SK-N-SH (cell line): ENCODE data around the gene ADIRF. TPM values are rescaled to one million over a fixed set of nuclear protein-coding genes. Genes with fewer than 3 reads are reported as not detected.
"Not testable (repeated sequence)": the region's sequence is repeated elsewhere in the genome, so short reads cannot be mapped to it uniquely, and the experiment has no call there.

Experiments
- CTCF ChIA-PET: fragments of 300-600, 350-600 bp; formaldehyde crosslinking; extraction: SDS; loops from one replicate; lab custom pipeline; 2021; lab: Yijun Ruan, JAX
- POLR2A ChIA-PET: fragments of 350-600 bp; sonication (Branson Sonifier 250); formaldehyde crosslinking; extraction: SDS; loops from one replicate; lab custom pipeline; 2020; ENCODE audit warnings: antibody characterized with exemption, inconsistent platforms; lab: Yijun Ruan, JAX
- DNase-seq: peaks from one replicate; pipeline ENCODE4 v3.0.0; 2012
- H2AFZ ChIP-seq: fragments of 200-600 bp; sonication (generic); 2 replicates; pipeline ENCODE4 v1.8.1; 2016; ENCODE audit warnings: antibody characterized with exemption, mild to moderate bottlenecking, low read depth
- H3F3A ChIP-seq: fragments of 200-600 bp; sonication (generic); replicated peaks from 2 replicates; pipeline ENCODE3; 2016; ENCODE audit warnings: antibody characterized with exemption, mild to moderate bottlenecking; ENCODE audit not compliant: insufficient read depth
- H3K27ac ChIP-seq, 2 experiments: fragments of 200-500 bp in 1 of 2; fragments of 200-600 bp in 1 of 2; sonication (Bioruptor generic) in 1 of 2; sonication (generic), shearing (Covaris generic) in 1 of 2; 2 replicates each; pipeline versions ENCODE4 v1.5.1 to v1.6.1; 2014 to 2016; ENCODE audit warnings: low read depth in 2 of 2, inconsistent platforms in 1 of 2, low read length in 1 of 2, mild to moderate bottlenecking in 1 of 2, mixed read lengths in 1 of 2
- H3K27me3 ChIP-seq: fragments of 200-600 bp; sonication (generic), shearing (Covaris generic); 2 replicates; pipeline ENCODE4 v1.6.1; 2016; ENCODE audit warnings: mixed run types; ENCODE audit not compliant: insufficient read depth
- H3K36me3 ChIP-seq, 2 experiments: fragments of 200-500 bp in 1 of 2; fragments of 200-600 bp in 1 of 2; sonication (Bioruptor generic) in 1 of 2; sonication (generic) in 1 of 2; replicated peaks in 1 of 2; 2 replicates each; pipeline versions ENCODE3 to v1.5.1; 2014 to 2016; ENCODE audit warnings: low read length in 1 of 2, mild to moderate bottlenecking in 1 of 2; ENCODE audit not compliant: insufficient read depth in 2 of 2, control insufficient read depth in 1 of 2
- H3K4me1 ChIP-seq, 2 experiments: fragments of 200-500 bp in 1 of 2; fragments of 200-600 bp in 1 of 2; sonication (Bioruptor generic) in 1 of 2; sonication (generic), shearing (Covaris generic) in 1 of 2; 2 replicates each; pipeline versions ENCODE4 v1.5.1 to v1.6.1; 2014 to 2016; ENCODE audit warnings: low read depth in 1 of 2, low read length in 1 of 2, mixed run types in 1 of 2; ENCODE audit not compliant: insufficient read depth in 2 of 2, control insufficient read depth in 1 of 2
- H3K4me2 ChIP-seq: fragments of 200-600 bp; sonication (generic), shearing (Covaris generic); 2 replicates; pipeline ENCODE4 v1.6.1; 2017; ENCODE audit warnings: mixed run types
- H3K4me3 ChIP-seq, 2 experiments: fragments of 200-500 bp in 1 of 2; fragments of 200-600 bp in 1 of 2; sonication (Bioruptor generic) in 1 of 2; sonication (generic), shearing (Covaris generic) in 1 of 2; 2 replicates each; pipeline versions ENCODE4 v1.5.1 to v1.8.1; 2014 to 2016; ENCODE audit warnings: low read depth in 2 of 2, inconsistent platforms in 1 of 2, low read length in 1 of 2, mild to moderate bottlenecking in 1 of 2, mixed read lengths in 1 of 2, moderate library complexity in 1 of 2
- H3K79me2 ChIP-seq: fragments of 200-600 bp; sonication (generic); 2 replicates; pipeline ENCODE4 v1.8.1; 2017; ENCODE audit warnings: mild to moderate bottlenecking; ENCODE audit not compliant: insufficient read depth
- H3K9ac ChIP-seq: fragments of 200-600 bp; sonication (generic); 2 replicates; pipeline ENCODE4 v1.6.1; 2017; ENCODE audit warnings: mixed run types
- H3K9me2 ChIP-seq: fragments of 200-600 bp; sonication (generic); 2 replicates; pipeline ENCODE4 v1.6.1; 2017; ENCODE audit warnings: mixed run types
- H3K9me3 ChIP-seq: fragments of 200-600 bp; sonication (generic); 2 replicates; pipeline ENCODE4 v1.6.1; 2017; ENCODE audit warnings: mixed run types, mild to moderate bottlenecking, moderate library complexity
- H4K20me1 ChIP-seq: fragments of 200-600 bp; sonication (generic); 2 replicates; pipeline ENCODE4 v1.6.1; 2017; ENCODE audit warnings: mild to moderate bottlenecking, mixed run types; ENCODE audit not compliant: insufficient read depth
- EZH2phosphoT487 ChIP-seq: fragments of 200-600 bp; sonication (generic); IDR thresholded peaks from 2 replicates; pipeline ENCODE4 v1.6.1; 2017; ENCODE audit warnings: low read depth, mixed run types, mild to moderate bottlenecking, antibody characterized with exemption, moderate library complexity, borderline replicate concordance
- FOXM1 ChIP-seq: IDR thresholded peaks from 2 replicates; pipeline ENCODE4 v1.4.0; 2012; ENCODE audit warnings: low read depth, mild to moderate bottlenecking
- GABPA ChIP-seq: IDR thresholded peaks from 2 replicates; pipeline ENCODE4 v1.4.0; 2012; ENCODE audit warnings: low read depth, mild to moderate bottlenecking
- NFIC ChIP-seq: IDR thresholded peaks from 2 replicates; pipeline ENCODE4 v1.4.0; 2012; ENCODE audit warnings: borderline replicate concordance
- POLR2AphosphoS5 ChIP-seq: IDR thresholded peaks from 2 replicates; pipeline ENCODE4 v1.6.1; 2012; ENCODE audit warnings: low read depth, low read length
- RFX5 ChIP-seq: IDR thresholded peaks from 2 replicates; pipeline ENCODE4 v1.6.1; 2012; ENCODE audit warnings: mild to moderate bottlenecking, improper control_type of control experiment, low read length
- WGBS: methylation state at CpG from one replicate; pipeline ENCODE4 v1.1.6; 2017; ENCODE audit warnings: low lambda C conversion rate; 5-methylcytosine and 5-hydroxymethylcytosine counted together
- polyA plus RNA-seq, 3 experiments: library from polyadenylated mRNA; depleted of rRNA; stranded (reverse); fragments of >200 nt; gene quantifications; 2 replicates each; pipeline ENCODE4 v1.2.3, GENCODE V29; 2012
- TF ChIP-seq, protein P1 (sequence below): IDR thresholded peaks from 2 replicates; pipeline ENCODE4 v1.4.0; 2012; ENCODE audit warnings: low read depth, borderline replicate concordance

Gene ADIRF
- polyA plus RNA-seq, 1 of the 3 experiments (the other 2 are of a cell fraction): not detected

DNA sequence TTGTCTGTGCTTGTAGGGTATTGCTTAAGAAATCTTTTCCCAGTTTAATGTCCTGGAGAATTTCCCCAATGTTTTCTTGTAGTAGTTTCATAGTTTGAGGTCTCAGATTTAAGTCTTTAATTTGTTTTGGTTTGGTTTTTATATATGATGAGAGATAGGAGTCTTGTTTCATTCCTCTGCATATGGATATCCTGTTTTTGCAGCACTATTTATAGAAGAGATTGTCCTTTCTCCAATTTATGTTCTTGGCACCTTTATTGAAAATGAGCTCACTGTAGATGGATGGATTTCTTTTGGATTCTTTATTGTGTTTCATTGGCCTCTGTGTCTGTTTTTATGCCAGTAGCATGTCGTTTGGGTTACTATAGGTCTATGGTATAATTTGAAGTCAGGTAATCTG lies 20.2 kb downstream of the ADIRF start:
- Histone ChIP-seq H3F3A (no peaks in the 10 kb centered on the region), H3K4me3 (no peak overlapping the region), H3K36me3 (no peaks in the 10 kb centered on the region), H3K27ac (no peak overlapping the region), H3K9ac (no peak overlapping the region), H3K4me1 (no peaks in the 10 kb centered on the region), H4K20me1 (no peaks in the 10 kb centered on the region), H2AFZ (no peak overlapping the region), H3K4me2 (no peak overlapping the region), H3K9me3 (no peaks in the 10 kb centered on the region), H3K79me2 (no peaks in the 10 kb centered on the region), H3K27me3 (no peaks in the 10 kb centered on the region), H3K9me2 (no peaks in the 10 kb centered on the region)
- ChIA-PET POLR2A (no interaction called here), CTCF (interaction anchor here (0.6 to 1.3 kb wide), 3 partner anchors 22 to 49 kb away, joined by 3 read pairs; no protein-coding TSS in a partner anchor)
- DNase-seq: no peak
- TF ChIP-seq, protein P1, sequence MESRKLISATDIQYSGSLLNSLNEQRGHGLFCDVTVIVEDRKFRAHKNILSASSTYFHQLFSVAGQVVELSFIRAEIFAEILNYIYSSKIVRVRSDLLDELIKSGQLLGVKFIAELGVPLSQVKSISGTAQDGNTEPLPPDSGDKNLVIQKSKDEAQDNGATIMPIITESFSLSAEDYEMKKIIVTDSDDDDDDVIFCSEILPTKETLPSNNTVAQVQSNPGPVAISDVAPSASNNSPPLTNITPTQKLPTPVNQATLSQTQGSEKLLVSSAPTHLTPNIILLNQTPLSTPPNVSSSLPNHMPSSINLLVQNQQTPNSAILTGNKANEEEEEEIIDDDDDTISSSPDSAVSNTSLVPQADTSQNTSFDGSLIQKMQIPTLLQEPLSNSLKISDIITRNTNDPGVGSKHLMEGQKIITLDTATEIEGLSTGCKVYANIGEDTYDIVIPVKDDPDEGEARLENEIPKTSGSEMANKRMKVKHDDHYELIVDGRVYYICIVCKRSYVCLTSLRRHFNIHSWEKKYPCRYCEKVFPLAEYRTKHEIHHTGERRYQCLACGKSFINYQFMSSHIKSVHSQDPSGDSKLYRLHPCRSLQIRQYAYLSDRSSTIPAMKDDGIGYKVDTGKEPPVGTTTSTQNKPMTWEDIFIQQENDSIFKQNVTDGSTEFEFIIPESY: no peak
- no peak for TF ChIP-seq GABPA
- no peak for TF ChIP-seq NFIC
- TF ChIP-seq POLR2AphosphoS5: no peak
- no peak for TF ChIP-seq FOXM1
- no peak for TF ChIP-seq RFX5
- 56% methylated on average over 1 of the region's 1 CpG for WGBS

DNA sequence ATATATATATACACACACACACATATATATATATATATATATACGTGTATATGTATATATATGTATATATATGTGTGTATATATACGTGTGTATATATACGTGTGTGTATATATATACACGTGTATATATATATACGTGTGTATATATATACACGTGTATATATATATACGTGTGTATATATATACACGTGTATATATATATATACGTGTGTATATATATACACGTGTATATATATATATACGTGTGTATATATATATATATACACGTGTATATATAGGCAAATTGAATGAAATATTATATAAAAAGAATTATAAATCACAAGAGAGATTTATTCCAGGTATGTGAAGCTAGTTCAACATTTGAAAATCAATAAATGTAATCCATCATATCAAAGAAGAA lies 23.1 kb downstream of the ADIRF start:
- H3K4me3 ChIP-seq, H3K79me2 ChIP-seq, H3F3A ChIP-seq, H3K9me3 ChIP-seq, DNase-seq, H4K20me1 ChIP-seq, H3K9ac ChIP-seq, H3K36me3 ChIP-seq, H3K27me3 ChIP-seq, H3K27ac ChIP-seq, H3K4me2 ChIP-seq, H3K4me1 ChIP-seq, H2AFZ ChIP-seq, H3K9me2 ChIP-seq, POLR2A ChIA-PET: not testable (repeated sequence)
- WGBS: 68% methylated on average over 12 of the region's 12 CpGs
- CTCF ChIA-PET: interaction anchor here (1.2 kb wide), 1 partner anchor 25 kb away, joined by 4 read pairs; no protein-coding TSS in a partner anchor

DNA sequence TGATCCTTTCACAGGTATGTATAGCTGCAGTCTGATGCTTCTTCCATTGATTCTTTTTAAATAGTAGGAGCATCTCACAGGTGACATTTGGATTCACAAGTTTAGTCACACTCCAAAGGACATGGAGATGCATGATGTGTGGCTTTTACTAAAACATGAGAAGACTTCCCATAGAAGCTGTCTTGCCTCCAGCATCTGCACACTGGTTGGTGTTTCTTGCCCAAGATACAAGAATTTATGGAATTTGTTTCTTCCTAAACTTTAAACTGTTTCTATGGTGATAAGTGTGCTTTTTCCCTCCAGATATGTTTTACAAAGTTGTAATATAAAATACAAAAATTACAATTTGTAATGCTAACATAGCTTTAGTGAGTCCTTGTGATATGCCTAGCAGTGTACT lies 24.2 kb downstream of the ADIRF start:
- Histone ChIP-seq H3K27me3 (no peaks in the 10 kb centered on the region), H3K4me1 (no peaks in the 10 kb centered on the region), H2AFZ (no peak overlapping the region), H3K9ac (no peak overlapping the region), H3K4me3 (no peak overlapping the region), H3F3A (no peaks in the 10 kb centered on the region), H3K4me2 (no peak overlapping the region), H3K9me2 (no peaks in the 10 kb centered on the region), H3K9me3 (no peaks in the 10 kb centered on the region), H4K20me1 (no peaks in the 10 kb centered on the region), H3K27ac (no peak overlapping the region), H3K36me3 (no peaks in the 10 kb centered on the region), H3K79me2 (no peaks in the 10 kb centered on the region)
- CTCF ChIA-PET: interaction anchor here (1.2 to 1.4 kb wide), 2 partner anchors 9 to 26 kb away, joined by 4 read pairs; no protein-coding TSS in a partner anchor
- no peak for DNase-seq
- POLR2A ChIA-PET: no interaction called here
- TF ChIP-seq EZH2phosphoT487: no peak
